OCI-LY7 (cell line): ENCODE measurements around the gene CAPN13. TPM values are rescaled to one million over a fixed set of nuclear protein-coding genes. Genes with fewer than 3 reads are reported as not detected.

Source experiments
- BruUV-seq: library from RNA; stranded (reverse); fragments of 400-500 nt; replicated peaks from 2 replicates; lab custom pipeline; 2021; lab: Mats Ljungman, UMichigan
- CTCF ChIA-PET: fragments of 300-600 bp; sonication (Branson Sonifier 250); formaldehyde crosslinking; loops from one replicate; lab custom pipeline; 2022; ENCODE audit warnings: antibody characterized with exemption; ENCODE audit not compliant: unreplicated experiment; lab: Charles Lee
- POLR2A ChIA-PET: fragments of 300-600 bp; sonication (Branson Sonifier 250); formaldehyde crosslinking; loops from one replicate; lab custom pipeline; 2022; ENCODE audit warnings: antibody characterized with exemption; lab: Charles Lee
- DNase-seq: peaks from one replicate; pipeline ENCODE4 v3.0.0-alpha.2; 2015; ENCODE audit warnings: low spot score
- H2AFZ ChIP-seq: fragments of 200-600 bp; sonication (generic), shearing (Covaris generic); 2 replicates; pipeline ENCODE4 v1.6.1; 2014; ENCODE audit warnings: mild to moderate bottlenecking, antibody characterized with exemption, low read length, moderate library complexity
- H3K27ac ChIP-seq: fragments of 200-600 bp; sonication (generic); 2 replicates; pipeline ENCODE4 v1.5.1; 2014; ENCODE audit warnings: mixed run types, low read depth, mild to moderate bottlenecking, moderate library complexity, low read length, inconsistent platforms; ENCODE audit not compliant: poor library complexity, severe bottlenecking
- H3K36me3 ChIP-seq: fragments of 200-600 bp; sonication (generic); 2 replicates; pipeline ENCODE4 v1.6.1; 2014; ENCODE audit warnings: mild to moderate bottlenecking, antibody characterized with exemption, low read length, moderate library complexity, mixed read lengths; ENCODE audit not compliant: insufficient read depth
- H3K4me1 ChIP-seq: fragments of 200-600 bp; sonication (generic); 2 replicates; pipeline ENCODE4 v1.5.1; 2014; ENCODE audit warnings: mild to moderate bottlenecking, low read length; ENCODE audit not compliant: insufficient read depth, poor library complexity, severe bottlenecking
- H3K4me2 ChIP-seq: fragments of 200-600 bp; sonication (generic); 2 replicates; pipeline ENCODE4 v1.6.1; 2014; ENCODE audit warnings: mild to moderate bottlenecking, low read length
- H3K4me3 ChIP-seq: fragments of 200-600 bp; sonication (generic); 2 replicates; pipeline ENCODE4 v1.5.1; 2014; ENCODE audit warnings: mild to moderate bottlenecking, low read depth, low read length; ENCODE audit not compliant: poor library complexity, severe bottlenecking
- H3K79me2 ChIP-seq: fragments of 200-600 bp; sonication (generic); 2 replicates; pipeline ENCODE4 v1.6.1; 2016; ENCODE audit warnings: low read depth, mild to moderate bottlenecking, low read length, moderate library complexity, mixed read lengths; ENCODE audit not compliant: insufficient read depth
- H3K9me2 ChIP-seq: fragments of 200-600 bp; sonication (generic); 2 replicates; pipeline ENCODE4 v1.6.1; 2016; ENCODE audit warnings: mild to moderate bottlenecking, low read length, mixed read lengths; ENCODE audit not compliant: insufficient read depth
- H3K9me3 ChIP-seq: fragments of 200-600 bp; sonication (generic); 2 replicates; pipeline ENCODE4 v1.6.1; 2014; ENCODE audit warnings: mild to moderate bottlenecking, mixed run types, low read length, mixed read lengths
- H4K20me1 ChIP-seq: fragments of 200-600 bp; sonication (generic); 2 replicates; pipeline ENCODE4 v1.6.1; 2014; ENCODE audit warnings: mild to moderate bottlenecking, antibody characterized with exemption, low read length, moderate library complexity, mixed read lengths; ENCODE audit not compliant: insufficient read depth
- EZH2phosphoT487 ChIP-seq: fragments of 200-600 bp; sonication (generic); IDR thresholded peaks from 2 replicates; pipeline ENCODE4 v1.6.1; 2018; ENCODE audit warnings: low read depth, borderline replicate concordance, mild to moderate bottlenecking, mixed run types, antibody characterized with exemption, low read length, moderate library complexity, mixed read lengths
- intact Hi-C: fragments of 100-400 bp; cut with micrococcal nuclease; formaldehyde crosslinking; loops from one replicate; pipeline ENCODE4 v1.10.0; 2022; ENCODE audit not compliant: unreplicated experiment
- total RNA-seq, 2 experiments: library from RNA; depleted of rRNA in 1 of 2; stranded (reverse); fragments of >200 nt in 1 of 2; shearing (Covaris generic) in 1 of 2; gene quantifications; 2 replicates each; pipeline ENCODE4 v1.2.3, GENCODE V29; 2014 to 2022
- TF ChIP-seq, protein P1 (sequence below): fragments of 200-600 bp; sonication (generic); conservative IDR thresholded peaks from 2 replicates; pipeline ENCODE4 v1.5.1; 2014; ENCODE audit warnings: mild to moderate bottlenecking, antibody characterized with exemption, low read length, moderate library complexity, mixed read lengths

The CAPN13 gene
- total RNA-seq, 2 experiments from 2014 or later, result 0.13 TPM; not detected in 1

DNA sequence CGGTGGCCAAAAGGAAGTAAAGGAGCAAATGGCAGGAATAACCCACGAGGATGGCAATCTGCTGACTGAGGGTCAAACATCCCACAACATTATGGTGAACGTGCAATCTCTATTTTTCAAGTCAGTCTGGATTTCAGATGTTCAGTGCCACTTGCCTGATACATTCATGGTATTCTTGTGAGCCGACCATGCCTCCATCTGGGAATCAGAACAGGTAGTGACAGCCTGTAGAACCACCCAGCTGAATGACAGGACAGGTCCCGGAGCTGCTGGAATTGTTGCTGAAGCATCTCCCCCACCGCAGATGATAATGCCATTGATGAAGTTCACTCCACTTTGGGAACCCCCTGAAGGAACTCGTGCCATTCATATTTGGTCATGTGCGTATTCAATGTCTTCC lies 123.2 kb downstream of the CAPN13 start:
- H4K20me1 ChIP-seq, result no peaks in the 10 kb centered on the region
- H3K4me3 ChIP-seq, result no peak overlapping the region
- peaks cover 8% of the 10 kb centered on the region for H3K4me1 ChIP-seq
- no peaks in the 10 kb centered on the region for H3K9me3 ChIP-seq
- H3K9me2 ChIP-seq, result no peaks in the 10 kb centered on the region
- no peak for DNase-seq
- H3K27ac ChIP-seq, result no peak overlapping the region
- H3K79me2 ChIP-seq, result no peaks in the 10 kb centered on the region
- POLR2A ChIA-PET, result interaction anchor here (0.9 kb wide), 1 partner anchor 52 kb away, joined by 3 read pairs; no protein-coding TSS in a partner anchor
- no peak overlapping the region for H2AFZ ChIP-seq
- CTCF ChIA-PET, result no interaction called here
- TF ChIP-seq, protein P1, sequence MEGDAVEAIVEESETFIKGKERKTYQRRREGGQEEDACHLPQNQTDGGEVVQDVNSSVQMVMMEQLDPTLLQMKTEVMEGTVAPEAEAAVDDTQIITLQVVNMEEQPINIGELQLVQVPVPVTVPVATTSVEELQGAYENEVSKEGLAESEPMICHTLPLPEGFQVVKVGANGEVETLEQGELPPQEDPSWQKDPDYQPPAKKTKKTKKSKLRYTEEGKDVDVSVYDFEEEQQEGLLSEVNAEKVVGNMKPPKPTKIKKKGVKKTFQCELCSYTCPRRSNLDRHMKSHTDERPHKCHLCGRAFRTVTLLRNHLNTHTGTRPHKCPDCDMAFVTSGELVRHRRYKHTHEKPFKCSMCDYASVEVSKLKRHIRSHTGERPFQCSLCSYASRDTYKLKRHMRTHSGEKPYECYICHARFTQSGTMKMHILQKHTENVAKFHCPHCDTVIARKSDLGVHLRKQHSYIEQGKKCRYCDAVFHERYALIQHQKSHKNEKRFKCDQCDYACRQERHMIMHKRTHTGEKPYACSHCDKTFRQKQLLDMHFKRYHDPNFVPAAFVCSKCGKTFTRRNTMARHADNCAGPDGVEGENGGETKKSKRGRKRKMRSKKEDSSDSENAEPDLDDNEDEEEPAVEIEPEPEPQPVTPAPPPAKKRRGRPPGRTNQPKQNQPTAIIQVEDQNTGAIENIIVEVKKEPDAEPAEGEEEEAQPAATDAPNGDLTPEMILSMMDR, result no peak
- TF ChIP-seq EZH2phosphoT487, result no peak
- intact Hi-C loops, result no loop called here
- no peaks in the 10 kb centered on the region for H3K36me3 ChIP-seq
- no TSS peak for BruUV-seq
- no peak overlapping the region for H3K4me2 ChIP-seq

GRCh38 chr2:30683236-30683956 lies 123.8 kb downstream of the CAPN13 start:
- DNase-seq, result peak; percentile 60
- peaks cover 8% of the 10 kb centered on the region for H3K4me1 ChIP-seq
- H3K4me2 ChIP-seq, result no peak overlapping the region
- TF ChIP-seq, protein P1, result 0 out of 2 replicates have a peak, but pooled peaks have one; percentile 31
- TF ChIP-seq EZH2phosphoT487, result no peak
- peak overlapping the region; percentile 66; the same call in 1 of the 2 replicates for H2AFZ ChIP-seq
- CTCF ChIA-PET, result interaction anchor here (0.7 kb wide), 1 partner anchor 28 kb away, joined by 4 read pairs; no protein-coding TSS in a partner anchor
- POLR2A ChIA-PET, result interaction anchor here (0.9 kb wide), 1 partner anchor 51 kb away, joined by 3 read pairs; no protein-coding TSS in a partner anchor
- no peak overlapping the region for H3K4me3 ChIP-seq
- H3K79me2 ChIP-seq, result no peaks in the 10 kb centered on the region
- no peaks in the 10 kb centered on the region for H3K36me3 ChIP-seq
- no TSS peak for BruUV-seq
- no peaks in the 10 kb centered on the region for H3K9me3 ChIP-seq
- no peaks in the 10 kb centered on the region for H4K20me1 ChIP-seq
- H3K27ac ChIP-seq, result no peak overlapping the region
- intact Hi-C loops, result no loop called here
- no peaks in the 10 kb centered on the region for H3K9me2 ChIP-seq

GRCh38 chr2:30681022-30681421 lies 126.2 kb downstream of the CAPN13 start:
- no peak for TF ChIP-seq EZH2phosphoT487
- TF ChIP-seq, protein P1, result no peak
- intact Hi-C loops, result no loop called here
- H2AFZ ChIP-seq, result no peak overlapping the region
- no TSS peak for BruUV-seq
- no peaks in the 10 kb centered on the region for H3K79me2 ChIP-seq
- H3K9me2 ChIP-seq, result no peaks in the 10 kb centered on the region
- H3K9me3 ChIP-seq, result no peaks in the 10 kb centered on the region
- ChIA-PET CTCF (no interaction called here), POLR2A (interaction anchor here (0.7 kb wide), 1 partner anchor 531 kb away, joined by 3 read pairs; no protein-coding TSS in a partner anchor)
- DNase-seq, result no peak
- H3K4me3 ChIP-seq, result no peak overlapping the region
- peaks cover 16% of the 10 kb centered on the region for H3K4me1 ChIP-seq
- no peak overlapping the region for H3K4me2 ChIP-seq
- H3K27ac ChIP-seq, result no peak overlapping the region
- H3K36me3 ChIP-seq, result no peaks in the 10 kb centered on the region
- no peaks in the 10 kb centered on the region for H4K20me1 ChIP-seq
